Measurements from ENCODE around the gene ADAMTS14. TPM values are rescaled to one million over a fixed set of nuclear protein-coding genes. Genes with fewer than 3 reads are reported as not detected.

ADAMTS14 gene
- polyA plus RNA-seq, 1 donor (not counting 4 experiments of a cell fraction or from before 2014, with no cell fraction given) = 0.09 TPM

- no peaks in the 10 kb centered on the region for H4K20me1 ChIP-seq (ENCODE audit: control insufficient read depth, extremely low read depth, insufficient read depth, low read length)
- no peak overlapping the region for H3K4me3 ChIP-seq (ENCODE audit: control insufficient read depth in 2 of 3, extremely low read depth in 1 of 3, insufficient read depth in 2 of 3, low read depth in 1 of 3, low read length in 3 of 3)
- no peaks in the 10 kb centered on the region for H3K9me3 ChIP-seq (ENCODE audit: control insufficient read depth, low read depth, low read length)
- DNase-seq (ENCODE audit: low read depth, low spot score) (no peak), FAIRE-seq (no peak)
- no peak for TF ChIP-seq EZH2 (IDR thresholded peaks at IDR 0.05; ENCODE audit: low read length)
- TF ChIP-seq, protein P1, sequence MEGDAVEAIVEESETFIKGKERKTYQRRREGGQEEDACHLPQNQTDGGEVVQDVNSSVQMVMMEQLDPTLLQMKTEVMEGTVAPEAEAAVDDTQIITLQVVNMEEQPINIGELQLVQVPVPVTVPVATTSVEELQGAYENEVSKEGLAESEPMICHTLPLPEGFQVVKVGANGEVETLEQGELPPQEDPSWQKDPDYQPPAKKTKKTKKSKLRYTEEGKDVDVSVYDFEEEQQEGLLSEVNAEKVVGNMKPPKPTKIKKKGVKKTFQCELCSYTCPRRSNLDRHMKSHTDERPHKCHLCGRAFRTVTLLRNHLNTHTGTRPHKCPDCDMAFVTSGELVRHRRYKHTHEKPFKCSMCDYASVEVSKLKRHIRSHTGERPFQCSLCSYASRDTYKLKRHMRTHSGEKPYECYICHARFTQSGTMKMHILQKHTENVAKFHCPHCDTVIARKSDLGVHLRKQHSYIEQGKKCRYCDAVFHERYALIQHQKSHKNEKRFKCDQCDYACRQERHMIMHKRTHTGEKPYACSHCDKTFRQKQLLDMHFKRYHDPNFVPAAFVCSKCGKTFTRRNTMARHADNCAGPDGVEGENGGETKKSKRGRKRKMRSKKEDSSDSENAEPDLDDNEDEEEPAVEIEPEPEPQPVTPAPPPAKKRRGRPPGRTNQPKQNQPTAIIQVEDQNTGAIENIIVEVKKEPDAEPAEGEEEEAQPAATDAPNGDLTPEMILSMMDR (optimal IDR thresholded peaks at IDR 0.05 in 1 of 3, IDR thresholded peaks at IDR 0.05 in 1 of 3, conservative IDR thresholded peaks at IDR 0.05 in 1 of 3; ENCODE audit: extremely low read depth in 1 of 3, insufficient read depth in 2 of 3, low read length in 3 of 3) = no peak
- no peak overlapping the region for H2AFZ ChIP-seq (ENCODE audit: control insufficient read depth, low read length)
- H3K4me2 ChIP-seq (ENCODE audit: control insufficient read depth, extremely low read depth, insufficient read depth, low read depth, low read length) = no peak overlapping the region
- H3K27ac ChIP-seq (ENCODE audit: control insufficient read depth, insufficient read depth, low read length) = no peak overlapping the region
- H3K4me1 ChIP-seq (ENCODE audit: control insufficient read depth, extremely low read depth, insufficient read depth, low read length) = no peaks in the 10 kb centered on the region
- no peaks in the 10 kb centered on the region for H3K36me3 ChIP-seq (ENCODE audit: control insufficient read depth in 2 of 2, extremely low read depth in 1 of 2, insufficient read depth in 2 of 2, low read length in 2 of 2)
- H3K79me2 ChIP-seq (ENCODE audit: control insufficient read depth, insufficient read depth, low read length) = no peaks in the 10 kb centered on the region
- no peak overlapping the region for H3K9ac ChIP-seq (ENCODE audit: control insufficient read depth, extremely low read depth, insufficient read depth, low read length)
- peaks cover 20% of the 10 kb centered on the region for H3K27me3 ChIP-seq (ENCODE audit: control insufficient read depth, extremely low read depth, insufficient read depth, low read length)
- dilution Hi-C loops (cut with MboI; ENCODE audit: extremely low pct_ligation_motif_present, low sequenced_read_pairs) = no loop called here
- H3K9me1 ChIP-seq (ENCODE audit: control insufficient read depth, extremely low read depth, insufficient read depth, low read length) = no peaks in the 10 kb centered on the region
These were observed 62.9 kb downstream of the ADAMTS14 start for GRCh38 chr10:70735161-70735560.

DNA sequence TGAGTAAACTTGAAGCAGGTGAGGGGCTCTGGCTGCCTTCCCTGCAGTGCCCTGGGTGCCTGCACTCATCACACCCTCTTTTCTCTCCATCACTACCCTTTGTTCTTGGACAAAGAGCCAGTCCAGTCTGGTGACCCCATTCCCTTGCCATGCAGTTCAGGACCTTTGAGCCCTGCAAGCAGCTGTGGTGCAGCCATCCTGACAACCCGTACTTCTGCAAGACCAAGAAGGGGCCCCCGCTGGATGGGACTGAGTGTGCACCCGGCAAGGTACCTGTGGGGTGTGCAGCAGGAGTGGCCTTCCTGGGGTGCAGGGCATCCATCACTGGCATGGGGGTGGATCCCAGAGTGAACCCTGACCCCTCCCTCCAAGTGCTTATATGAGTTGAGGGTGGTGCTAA is 64.2 kb downstream of the ADAMTS14 start:
- TF ChIP-seq, protein P1 (optimal IDR thresholded peaks at IDR 0.05 in 1 of 3, IDR thresholded peaks at IDR 0.05 in 1 of 3, conservative IDR thresholded peaks at IDR 0.05 in 1 of 3; ENCODE audit: extremely low read depth in 1 of 3, insufficient read depth in 2 of 3, low read length in 3 of 3) = no peak
- FAIRE-seq (no peak), DNase-seq (ENCODE audit: low read depth, low spot score) (no peak)
- H3K4me3 ChIP-seq (ENCODE audit: control insufficient read depth in 2 of 3, extremely low read depth in 1 of 3, insufficient read depth in 2 of 3, low read depth in 1 of 3, low read length in 3 of 3) = no peak overlapping the region
- no peak overlapping the region for H3K27ac ChIP-seq (ENCODE audit: control insufficient read depth, insufficient read depth, low read length)
- H3K9me1 ChIP-seq (ENCODE audit: control insufficient read depth, extremely low read depth, insufficient read depth, low read length) = no peaks in the 10 kb centered on the region
- no peaks in the 10 kb centered on the region for H4K20me1 ChIP-seq (ENCODE audit: control insufficient read depth, extremely low read depth, insufficient read depth, low read length)
- peaks cover 21% of the 10 kb centered on the region for H3K27me3 ChIP-seq (ENCODE audit: control insufficient read depth, extremely low read depth, insufficient read depth, low read length)
- H3K9ac ChIP-seq (ENCODE audit: control insufficient read depth, extremely low read depth, insufficient read depth, low read length) = no peak overlapping the region
- H3K4me2 ChIP-seq (ENCODE audit: control insufficient read depth, extremely low read depth, insufficient read depth, low read depth, low read length) = no peak overlapping the region
- H3K36me3 ChIP-seq (ENCODE audit: control insufficient read depth in 2 of 2, extremely low read depth in 1 of 2, insufficient read depth in 2 of 2, low read length in 2 of 2) = no peaks in the 10 kb centered on the region
- dilution Hi-C loops (cut with MboI; ENCODE audit: extremely low pct_ligation_motif_present, low sequenced_read_pairs) = no loop called here
- no peak overlapping the region for H2AFZ ChIP-seq (ENCODE audit: control insufficient read depth, low read length)
- no peaks in the 10 kb centered on the region for H3K79me2 ChIP-seq (ENCODE audit: control insufficient read depth, insufficient read depth, low read length)
- no peaks in the 10 kb centered on the region for H3K4me1 ChIP-seq (ENCODE audit: control insufficient read depth, extremely low read depth, insufficient read depth, low read length)
- H3K9me3 ChIP-seq (ENCODE audit: control insufficient read depth, low read depth, low read length) = no peaks in the 10 kb centered on the region
